CD14-positive monocyte (primary cell): ENCODE data around the gene MRGPRG. TPM values are rescaled to one million over a fixed set of nuclear protein-coding genes. Genes with fewer than 3 reads are reported as not detected.

Experiments used
- DNase-seq, 3 donors: peaks; one replicate each; pipeline ENCODE4 v3.0.0-alpha.2; 2011 to 2022
- H2AFZ ChIP-seq: 2 replicates; pipeline ENCODE4 v1.6.0; 2012; ENCODE audit warnings: mild to moderate bottlenecking, low read depth, low read length, inconsistent platforms; ENCODE audit not compliant: insufficient read depth, poor library complexity, severe bottlenecking
- H3K27ac ChIP-seq, 2 donors: 1 replicate in 1 of 2; 2 replicates in 1 of 2; pipeline ENCODE4 v1.5.1; 2012 to 2013; ENCODE audit warnings: low read length in 2 of 2, control low read depth in 1 of 2, inconsistent platforms in 1 of 2, low read depth in 1 of 2, mild to moderate bottlenecking in 1 of 2
- H3K27me3 ChIP-seq, 2 donors: one replicate each; pipeline versions ENCODE4 v1.6.0 to v1.6.1; 2011 to 2013; ENCODE audit warnings: low read length in 2 of 2; ENCODE audit not compliant: control insufficient read depth in 2 of 2, insufficient read depth in 2 of 2
- H3K36me3 ChIP-seq, 2 donors: replicated peaks in 1 of 2; 1 replicate in 1 of 2; 2 replicates in 1 of 2; pipeline versions ENCODE4 v1.5.1 to v1.6.1; 2012 to 2013; ENCODE audit warnings: low read length in 2 of 2, control low read depth in 1 of 2, inconsistent platforms in 1 of 2, mild to moderate bottlenecking in 1 of 2; ENCODE audit not compliant: insufficient read depth in 2 of 2, control insufficient read depth in 1 of 2
- H3K4me1 ChIP-seq, 2 donors: 1 replicate in 1 of 2; 2 replicates in 1 of 2; pipeline versions ENCODE4 v1.5.1 to v1.6.1; 2012 to 2013; ENCODE audit warnings: low read length in 2 of 2, control low read depth in 1 of 2, inconsistent platforms in 1 of 2, mild to moderate bottlenecking in 1 of 2, moderate library complexity in 1 of 2; ENCODE audit not compliant: insufficient read depth in 2 of 2, control insufficient read depth in 1 of 2
- H3K4me2 ChIP-seq: replicated peaks from 2 replicates; pipeline ENCODE3; 2012; ENCODE audit warnings: low read length, moderate library complexity, mild to moderate bottlenecking; ENCODE audit not compliant: poor library complexity, severe bottlenecking; ENCODE audit errors: extremely low read depth
- H3K4me3 ChIP-seq, 3 experiments: fragments of 200-600 bp in 1 of 3; sonication (generic) in 1 of 3; replicated peaks in 1 of 3; 1 replicate in 2 of 3; 2 replicates in 1 of 3; pipeline ENCODE4 v1.5.1; 2011 to 2013; ENCODE audit warnings: low read length in 3 of 3, mild to moderate bottlenecking in 3 of 3, control low read depth in 2 of 3, low read depth in 2 of 3, inconsistent platforms in 1 of 3, moderate library complexity in 1 of 3
- H3K79me2 ChIP-seq: 2 replicates; pipeline ENCODE4 v1.6.0; 2012; ENCODE audit warnings: mild to moderate bottlenecking, control low read depth, inconsistent platforms, low read length, moderate library complexity; ENCODE audit not compliant: insufficient read depth
- H3K9ac ChIP-seq: 2 replicates; pipeline ENCODE4 v1.6.0; 2017; ENCODE audit warnings: low read length, mild to moderate bottlenecking; ENCODE audit not compliant: insufficient read depth, poor library complexity, severe bottlenecking
- H3K9me3 ChIP-seq, 2 donors: replicated peaks in 1 of 2; 1 replicate in 1 of 2; 2 replicates in 1 of 2; pipeline versions ENCODE4 v1.5.1 to v1.6.1; 2012 to 2013; ENCODE audit warnings: low read length in 2 of 2, control low read depth in 1 of 2; ENCODE audit not compliant: control insufficient read depth in 1 of 2, insufficient read depth in 1 of 2
- H4K20me1 ChIP-seq: 2 replicates; pipeline ENCODE4 v1.6.0; 2012; ENCODE audit warnings: mild to moderate bottlenecking, low read length, control low read depth, moderate library complexity; ENCODE audit not compliant: insufficient read depth
- H3K27ac Mint-ChIP-seq, 7 donors: one replicate each; pipeline ENCODE4 v1.8.0; 2020; ENCODE audit warnings: mild to moderate bottlenecking in 7 of 7, mixed read lengths in 7 of 7, moderate library complexity in 6 of 7, inconsistent platforms in 2 of 7
- H3K27me3 Mint-ChIP-seq, 3 donors: one replicate each; pipeline ENCODE4 v1.8.0; 2021 to 2022; ENCODE audit warnings: low read depth in 3 of 3, mild to moderate bottlenecking in 3 of 3, mixed read lengths in 3 of 3, moderate library complexity in 3 of 3, inconsistent platforms in 1 of 3
- H3K36me3 Mint-ChIP-seq, 2 donors: one replicate each; pipeline ENCODE4 v1.8.0; 2020; ENCODE audit warnings: mixed read lengths in 2 of 2, inconsistent platforms in 1 of 2, mild to moderate bottlenecking in 1 of 2
- H3K4me1 Mint-ChIP-seq: one replicate; pipeline ENCODE4 v1.8.0; 2020; ENCODE audit warnings: mild to moderate bottlenecking, mixed read lengths
- H3K4me3 Mint-ChIP-seq, 2 donors: one replicate each; pipeline ENCODE4 v1.8.0; 2020; ENCODE audit warnings: mild to moderate bottlenecking in 2 of 2, mixed read lengths in 2 of 2, moderate library complexity in 1 of 2
- H3K9me3 Mint-ChIP-seq, 7 donors: one replicate each; pipeline ENCODE4 v1.8.0; 2020 to 2022; ENCODE audit warnings: mixed read lengths in 7 of 7, mild to moderate bottlenecking in 6 of 7, moderate library complexity in 6 of 7, inconsistent platforms in 2 of 7
- WGBS: methylation state at CpG from one replicate; pipeline ENCODE4 v1.1.5; 2013; ENCODE audit warnings: missing lambda C conversion rate; ENCODE audit not compliant: insufficient coverage; 5-methylcytosine and 5-hydroxymethylcytosine counted together
- intact Hi-C, 2 donors: fragments of 100-400 bp; cut with micrococcal nuclease; formaldehyde crosslinking; loops; one replicate each; pipeline versions ENCODE4 v1.15.0 to v1.15.1; 2023
- polyA plus RNA-seq, 3 donors: library from polyadenylated mRNA; depleted of rRNA in 1 of 3; unstranded in 2 of 3; stranded (reverse) in 1 of 3; fragments of 300-500 nt in 2 of 3; fragments of >200 nt in 1 of 3; fragmentation: Illumina TruSeq in 2 of 3; gene quantifications; 1 replicate in 2 of 3; 2 replicates in 1 of 3; pipeline ENCODE4 v1.2.3, GENCODE V29; 2012 to 2021
- TF ChIP-seq, protein P1 (sequence below): fragments of 200-600 bp; IDR thresholded peaks from one replicate; pipeline ENCODE4 v1.8.0; 2022; ENCODE audit warnings: antibody characterized with exemption, mild to moderate bottlenecking

The MRGPRG gene
- polyA plus RNA-seq, 3 donors: not detected

DNA sequence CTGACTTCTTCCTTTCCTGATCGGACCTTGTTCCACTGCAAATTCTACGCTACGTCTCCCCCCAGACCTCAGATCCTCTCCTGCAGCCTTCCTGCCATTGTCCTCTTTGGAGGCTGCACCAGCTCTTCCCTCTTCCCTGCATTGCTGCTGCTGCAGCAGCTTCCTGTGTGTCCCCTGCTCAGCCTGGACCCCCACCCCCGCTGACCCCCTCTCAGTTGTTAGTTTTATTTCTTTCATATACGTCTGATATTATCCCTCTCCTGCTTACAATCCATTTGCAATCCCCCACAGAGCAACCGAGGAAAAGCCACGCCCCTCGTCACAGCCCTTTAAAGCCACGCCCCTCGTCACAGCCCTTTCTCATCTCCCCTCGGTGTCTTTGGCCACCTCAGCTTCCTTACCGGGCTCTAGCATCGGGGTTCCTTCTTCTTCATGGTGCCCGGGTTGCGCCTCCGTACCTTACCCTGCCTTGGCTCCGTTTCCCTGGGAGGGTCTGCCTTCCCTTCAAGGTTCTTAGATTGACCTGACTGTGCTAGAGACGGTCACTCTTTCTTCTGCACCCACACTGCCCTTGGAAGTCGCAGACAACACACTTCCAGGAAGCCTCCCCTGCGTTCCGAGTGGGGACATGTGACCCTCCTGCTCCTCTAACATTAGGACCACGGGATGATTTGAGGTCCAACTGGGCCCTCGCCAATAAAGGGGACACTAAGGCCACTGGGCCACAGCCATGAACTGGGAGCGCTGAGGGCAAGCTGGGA is 4.8 kb downstream of the MRGPRG start:
- DNase-seq: no peak
- no peaks in the 10 kb centered on the region for H3K4me1 ChIP-seq
- no peak overlapping the region for H2AFZ ChIP-seq
- no peaks in the 10 kb centered on the region for H3K79me2 ChIP-seq
- H3K9me3 ChIP-seq: peaks cover 0 to 4% of the 10 kb centered on the region in 2 donors
- intact Hi-C loops: loop anchor here in 1 of 2 donors (10.0 kb wide), 1 partner anchor 99 kb away; no protein-coding TSS in a partner anchor
- H3K27me3 Mint-ChIP-seq: peaks cover 14 to 28% (median 24%) of the 10 kb centered on the region in 3 donors
- no peak overlapping the region for H3K27ac Mint-ChIP-seq
- peaks cover 3 to 12% (median 8%) of the 10 kb centered on the region in 7 donors for H3K9me3 Mint-ChIP-seq
- WGBS: 87% methylated on average over 19 of the region's 24 CpGs
- H3K27me3 ChIP-seq: peaks cover 0 to 8% of the 10 kb centered on the region in 2 donors
- no peak overlapping the region for H3K4me3 Mint-ChIP-seq
- no peaks in the 10 kb centered on the region for H3K36me3 Mint-ChIP-seq
- H3K4me1 Mint-ChIP-seq: peaks cover 6% of the 10 kb centered on the region
- H3K36me3 ChIP-seq: no peaks in the 10 kb centered on the region
- no peak overlapping the region for H3K27ac ChIP-seq
- no peaks in the 10 kb centered on the region for H4K20me1 ChIP-seq
- TF ChIP-seq, protein P1, sequence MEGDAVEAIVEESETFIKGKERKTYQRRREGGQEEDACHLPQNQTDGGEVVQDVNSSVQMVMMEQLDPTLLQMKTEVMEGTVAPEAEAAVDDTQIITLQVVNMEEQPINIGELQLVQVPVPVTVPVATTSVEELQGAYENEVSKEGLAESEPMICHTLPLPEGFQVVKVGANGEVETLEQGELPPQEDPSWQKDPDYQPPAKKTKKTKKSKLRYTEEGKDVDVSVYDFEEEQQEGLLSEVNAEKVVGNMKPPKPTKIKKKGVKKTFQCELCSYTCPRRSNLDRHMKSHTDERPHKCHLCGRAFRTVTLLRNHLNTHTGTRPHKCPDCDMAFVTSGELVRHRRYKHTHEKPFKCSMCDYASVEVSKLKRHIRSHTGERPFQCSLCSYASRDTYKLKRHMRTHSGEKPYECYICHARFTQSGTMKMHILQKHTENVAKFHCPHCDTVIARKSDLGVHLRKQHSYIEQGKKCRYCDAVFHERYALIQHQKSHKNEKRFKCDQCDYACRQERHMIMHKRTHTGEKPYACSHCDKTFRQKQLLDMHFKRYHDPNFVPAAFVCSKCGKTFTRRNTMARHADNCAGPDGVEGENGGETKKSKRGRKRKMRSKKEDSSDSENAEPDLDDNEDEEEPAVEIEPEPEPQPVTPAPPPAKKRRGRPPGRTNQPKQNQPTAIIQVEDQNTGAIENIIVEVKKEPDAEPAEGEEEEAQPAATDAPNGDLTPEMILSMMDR: no peak
- no peak overlapping the region for H3K4me3 ChIP-seq
- H3K4me2 ChIP-seq: no peak overlapping the region
- H3K9ac ChIP-seq: no peak overlapping the region

DNA sequence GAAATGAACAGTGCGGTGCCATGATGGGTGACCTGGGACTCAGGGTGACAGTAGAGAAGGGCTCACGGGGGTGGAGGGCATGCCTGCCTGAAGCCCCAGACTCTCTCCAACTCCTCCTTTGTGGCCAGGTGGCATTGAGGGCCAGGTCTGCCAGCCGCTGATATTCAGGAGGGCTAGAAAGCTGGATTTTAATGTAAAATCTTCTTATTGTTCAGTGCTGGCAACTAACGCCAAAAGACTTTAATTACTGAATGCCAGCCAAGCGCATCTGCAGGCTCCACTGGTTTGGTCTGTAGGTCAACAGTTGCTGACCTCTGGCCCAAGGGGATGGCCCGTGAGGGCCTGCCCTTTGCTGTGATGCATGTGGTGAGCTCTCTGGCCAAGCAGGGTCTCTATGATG is 10.3 kb downstream of the MRGPRG start:
- H4K20me1 ChIP-seq: no peaks in the 10 kb centered on the region
- TF ChIP-seq, protein P1: no peak
- H3K4me2 ChIP-seq: no peak overlapping the region
- H3K79me2 ChIP-seq: no peaks in the 10 kb centered on the region
- 97% methylated on average over 4 of the region's 6 CpGs for WGBS
- no peak overlapping the region for H3K27ac ChIP-seq
- H2AFZ ChIP-seq: no peak overlapping the region
- no peak for DNase-seq
- Mint-ChIP-seq H3K4me3 (no peak overlapping the region), H3K9me3 (peaks cover 3 to 12% (median 8%) of the 10 kb centered on the region in 7 donors), H3K36me3 (no peaks in the 10 kb centered on the region), H3K27ac (no peak overlapping the region), H3K27me3 (peaks cover 11 to 21% (median 16%) of the 10 kb centered on the region in 3 donors), H3K4me1 (no peaks in the 10 kb centered on the region)
- no peak overlapping the region for H3K9ac ChIP-seq
- H3K4me1 ChIP-seq: peaks cover 0 to 9% of the 10 kb centered on the region in 2 donors
- no peak overlapping the region for H3K4me3 ChIP-seq
- peaks cover 4 to 18% of the 10 kb centered on the region in 2 donors for H3K27me3 ChIP-seq
- H3K9me3 ChIP-seq: peaks cover 0 to 4% of the 10 kb centered on the region in 2 donors
- H3K36me3 ChIP-seq: no peaks in the 10 kb centered on the region
- intact Hi-C loops: no loop called here
